IPS-18a (cell line): ENCODE data around the gene KAT14.
"Not testable (repeated sequence)": the region's sequence is repeated elsewhere in the genome, so short reads cannot be mapped to it uniquely, and the experiment has no call there.

Source experiments
- H3K27ac ChIP-seq: one replicate; pipeline ENCODE4 v1.5.1; 2013; ENCODE audit warnings: low read length
- H3K27me3 ChIP-seq: one replicate; pipeline ENCODE4 v1.6.1; 2013; ENCODE audit warnings: mild to moderate bottlenecking, low read length; ENCODE audit not compliant: control insufficient read depth, insufficient read depth
- H3K36me3 ChIP-seq: one replicate; pipeline ENCODE4 v1.6.1; 2013; ENCODE audit warnings: low read depth, low read length; ENCODE audit not compliant: control insufficient read depth
- H3K4me1 ChIP-seq: one replicate; pipeline ENCODE4 v1.6.1; 2013; ENCODE audit warnings: low read depth, low read length; ENCODE audit not compliant: control insufficient read depth
- H3K4me3 ChIP-seq: one replicate; pipeline ENCODE4 v1.5.1; 2013; ENCODE audit warnings: low read length
- H3K9ac ChIP-seq: one replicate; pipeline ENCODE4 v1.6.1; 2013; ENCODE audit warnings: mild to moderate bottlenecking, low read length, moderate library complexity
- H3K9me3 ChIP-seq: one replicate; pipeline ENCODE4 v1.6.1; 2013; ENCODE audit warnings: low read depth, low read length; ENCODE audit not compliant: control insufficient read depth

The KAT14 gene

GRCh38 chr20:18165553-18165952 is 27.9 kb downstream of the KAT14 start:
- peaks cover 28% of the 10 kb centered on the region for H3K36me3 ChIP-seq
- H3K9ac ChIP-seq: no peak overlapping the region
- H3K4me3 ChIP-seq: no peak overlapping the region

GRCh38 chr20:18166241-18166881 is 28.7 kb downstream of the KAT14 start:
- Histone ChIP-seq H3K27me3 (no peaks in the 10 kb centered on the region), H3K9me3 (no peaks in the 10 kb centered on the region), H3K9ac (peak overlapping the region; percentile 13), H3K4me3 (peak overlapping the region; percentile 13), H3K27ac (no peak overlapping the region), H3K4me1 (peaks cover 13% of the 10 kb centered on the region), H3K36me3 (peaks cover 27% of the 10 kb centered on the region)

More at GRCh38 chr20:18165553-18165952, 27.9 kb downstream of the KAT14 start:
- H3K4me1 ChIP-seq: peaks cover 13% of the 10 kb centered on the region
- no peaks in the 10 kb centered on the region for H3K27me3 ChIP-seq
- no peaks in the 10 kb centered on the region for H3K9me3 ChIP-seq
- no peak overlapping the region for H3K27ac ChIP-seq

DNA sequence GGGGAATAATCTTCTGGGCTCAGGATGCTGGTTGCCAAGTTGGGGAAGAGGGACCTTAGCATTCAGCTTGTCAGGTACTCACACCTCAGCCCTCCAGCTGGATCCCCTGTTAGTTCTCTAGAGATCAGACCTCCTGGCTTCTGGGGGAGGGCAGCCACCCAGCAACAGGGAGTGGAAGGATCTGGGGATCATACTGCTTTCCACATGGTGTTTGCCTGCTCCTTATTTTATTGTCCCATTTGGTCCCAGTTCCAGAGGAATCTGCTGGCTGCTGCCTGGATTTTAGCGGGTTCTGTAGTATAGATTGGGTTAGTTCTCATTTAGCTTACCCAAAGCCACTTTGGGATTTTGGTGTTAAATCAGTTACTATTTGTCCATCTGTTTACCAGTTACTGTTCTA is 29.3 kb downstream of the KAT14 start:
- Histone ChIP-seq H3K4me1 (peaks cover 13% of the 10 kb centered on the region), H3K4me3 (peak overlapping the region; percentile 13), H3K9ac (peak overlapping the region; percentile 13), H3K27me3 (no peaks in the 10 kb centered on the region), H3K9me3 (no peaks in the 10 kb centered on the region), H3K36me3 (peaks cover 21% of the 10 kb centered on the region), H3K27ac (peak overlapping the region; percentile 25)

DNA sequence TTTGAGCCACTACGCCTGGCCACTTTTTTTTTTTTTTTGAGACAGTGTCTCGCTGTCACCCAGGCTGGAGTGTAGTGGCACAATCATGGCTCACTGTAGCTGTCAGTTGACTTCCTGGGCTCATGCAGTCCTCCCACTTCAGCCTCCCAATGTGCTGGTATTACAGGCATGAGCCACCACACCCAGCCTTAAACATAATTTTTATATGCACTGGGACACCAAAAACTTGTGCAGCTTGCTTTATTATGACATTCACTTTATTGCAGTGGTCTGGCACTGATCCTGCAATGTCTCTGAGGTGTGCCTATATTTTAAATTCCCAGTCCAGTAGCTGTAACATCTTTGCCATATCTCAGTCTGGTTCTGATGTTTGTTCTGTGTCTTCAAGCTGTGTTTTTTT is 34.7 kb downstream of the KAT14 start:
- no peak overlapping the region for H3K4me3 ChIP-seq
- no peak overlapping the region for H3K9ac ChIP-seq
- no peaks in the 10 kb centered on the region for H3K4me1 ChIP-seq
- H3K27me3 ChIP-seq: no peaks in the 10 kb centered on the region
- no peaks in the 10 kb centered on the region for H3K9me3 ChIP-seq
- no peak overlapping the region for H3K27ac ChIP-seq
- peaks cover 4% of the 10 kb centered on the region for H3K36me3 ChIP-seq

DNA sequence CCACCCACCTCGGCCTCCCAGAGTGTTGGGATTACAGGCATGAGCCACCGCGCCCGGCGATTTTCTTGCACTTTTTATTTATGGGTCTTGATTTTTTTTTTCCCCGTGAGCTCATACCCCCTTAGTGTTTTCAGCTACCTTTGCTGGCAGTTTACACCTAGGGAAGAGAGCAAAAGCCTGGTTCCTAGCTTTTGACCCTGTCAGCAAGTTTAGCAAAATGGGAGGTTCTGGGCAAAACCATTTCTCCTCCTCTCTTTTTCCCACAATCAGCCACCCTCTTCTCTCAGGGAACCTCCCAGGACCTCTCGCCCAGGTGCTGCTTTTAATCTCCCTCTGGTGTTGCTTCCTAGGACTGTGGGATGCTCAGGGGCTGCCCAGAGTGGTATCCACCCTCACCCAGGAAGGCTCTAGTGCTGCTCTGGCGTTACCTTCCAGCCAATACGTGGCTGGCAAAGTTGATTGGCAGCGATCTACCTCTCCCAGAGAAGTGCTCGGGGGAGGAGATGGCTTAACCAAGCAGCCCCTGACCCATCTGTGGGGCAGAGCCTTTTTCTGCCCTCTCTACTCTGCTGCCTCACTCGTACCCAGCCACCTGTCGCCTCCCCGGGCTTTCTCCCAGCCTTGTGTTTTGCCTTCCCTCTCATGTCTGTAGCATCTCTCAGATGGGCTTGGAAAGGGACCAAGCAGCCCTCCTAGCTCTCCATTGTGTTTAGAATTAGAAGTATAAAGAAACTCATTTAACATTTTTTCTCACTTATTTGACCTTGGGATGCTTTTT is 37.4 kb downstream of the KAT14 start:
- Histone ChIP-seq H3K36me3 (peaks cover 4% of the 10 kb centered on the region), H3K4me3 (no peak overlapping the region), H3K27me3 (no peaks in the 10 kb centered on the region), H3K27ac (no peak overlapping the region), H3K9ac (no peak overlapping the region), H3K9me3 (peaks cover under 1% of the 10 kb centered on the region), H3K4me1 (no peaks in the 10 kb centered on the region)

GRCh38 chr20:18176318-18176785 is 38.7 kb downstream of the KAT14 start:
- Histone ChIP-seq H3K27me3 (no peaks in the 10 kb centered on the region), H3K9ac (no peak overlapping the region), H3K27ac (peak overlapping the region; percentile 43), H3K4me1 (no peaks in the 10 kb centered on the region), H3K36me3 (peaks cover 4% of the 10 kb centered on the region), H3K9me3 (peaks cover 7% of the 10 kb centered on the region), H3K4me3 (no peak overlapping the region)

DNA sequence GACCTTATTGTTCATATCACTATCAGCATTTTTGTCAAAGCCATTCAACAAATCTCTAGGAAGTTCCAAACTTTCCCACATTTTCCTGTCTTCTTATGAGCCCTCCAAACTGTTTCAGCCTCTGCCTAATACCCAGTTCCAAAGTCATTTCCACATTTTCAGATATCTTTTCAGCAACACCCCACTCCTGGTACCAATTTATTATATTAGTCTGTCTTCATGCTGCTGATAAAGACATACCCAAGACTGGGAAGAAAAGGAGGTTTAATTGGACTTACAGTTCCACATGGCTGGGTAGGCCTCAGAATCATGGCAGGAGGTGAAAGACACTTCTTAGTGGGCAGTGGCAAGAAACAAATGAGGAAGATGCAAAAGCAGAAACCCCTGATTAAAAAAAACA is 42.7 kb downstream of the KAT14 start:
- H3K27me3 ChIP-seq, H3K27ac ChIP-seq, H3K9me3 ChIP-seq, H3K9ac ChIP-seq, H3K4me3 ChIP-seq, H3K4me1 ChIP-seq: not testable (repeated sequence)
- peaks cover 31% of the 10 kb centered on the region for H3K36me3 ChIP-seq

- Histone ChIP-seq H3K27me3 (no peaks in the 10 kb centered on the region), H3K36me3 (peaks cover 36% of the 10 kb centered on the region), H3K4me1 (no peaks in the 10 kb centered on the region)
These were observed 43.2 kb downstream of the KAT14 start for GRCh38 chr20:18180815-18181214.

DNA sequence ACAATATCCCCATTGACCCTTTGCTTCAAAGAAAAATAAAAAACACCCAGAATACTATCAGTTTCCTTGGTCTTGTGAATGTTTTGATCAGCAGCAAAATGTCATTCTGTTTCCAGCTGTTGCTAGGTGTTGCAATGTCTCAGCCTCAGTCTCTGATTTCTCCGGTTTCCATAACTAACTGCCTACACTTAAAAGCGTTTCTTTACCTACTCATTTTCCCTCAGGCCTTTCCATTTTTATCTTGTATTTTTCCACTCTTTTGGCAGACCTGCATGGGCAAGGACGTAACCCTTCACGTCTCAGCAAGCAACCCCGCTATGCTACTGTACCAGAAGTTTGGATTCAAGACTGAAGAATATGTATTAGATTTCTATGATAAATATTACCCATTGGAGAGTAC is 49.4 kb downstream of the KAT14 start:
- H3K9me3 ChIP-seq: no peaks in the 10 kb centered on the region
- no peak overlapping the region for H3K27ac ChIP-seq
- no peaks in the 10 kb centered on the region for H3K4me1 ChIP-seq
- no peak overlapping the region for H3K9ac ChIP-seq
- H3K4me3 ChIP-seq: no peak overlapping the region
- H3K27me3 ChIP-seq: no peaks in the 10 kb centered on the region
- H3K36me3 ChIP-seq: peaks cover 50% of the 10 kb centered on the region

More at GRCh38 chr20:18180815-18181214, 43.2 kb downstream of the KAT14 start:
- no peak overlapping the region for H3K27ac ChIP-seq
- no peak overlapping the region for H3K9ac ChIP-seq
- H3K4me3 ChIP-seq: no peak overlapping the region
- peaks cover 7% of the 10 kb centered on the region for H3K9me3 ChIP-seq

- Histone ChIP-seq H3K36me3 (peaks cover 38% of the 10 kb centered on the region), H3K9ac (no peak overlapping the region), H3K27ac (no peak overlapping the region), H3K27me3 (no peaks in the 10 kb centered on the region), H3K4me3 (no peak overlapping the region), H3K4me1 (no peaks in the 10 kb centered on the region), H3K9me3 (no peaks in the 10 kb centered on the region)
These were observed 50.8 kb downstream of the KAT14 start for GRCh38 chr20:18188434-18188833.

- Histone ChIP-seq H3K27ac (no peak overlapping the region), H3K36me3 (peaks cover 23% of the 10 kb centered on the region), H3K4me3 (no peak overlapping the region)
These were observed 52.9 kb downstream of the KAT14 start for GRCh38 chr20:18190338-18191233.

More at GRCh38 chr20:18190338-18191233, 52.9 kb downstream of the KAT14 start:
- no peaks in the 10 kb centered on the region for H3K4me1 ChIP-seq
- H3K9ac ChIP-seq: no peak overlapping the region
- H3K9me3 ChIP-seq: no peaks in the 10 kb centered on the region
- no peaks in the 10 kb centered on the region for H3K27me3 ChIP-seq
